HG03521 (cell line): Measurements from ENCODE around the gene APOLD1.
"Not testable (repeated sequence)": the region's sequence is repeated elsewhere in the genome, so short reads cannot be mapped to it uniquely, and the experiment has no call there.

ENCODE experiments used
- ATAC-seq: cut with Tn5 transposase; IDR thresholded peaks from one replicate; pipeline ENCODE4 v1.9.1; 2021; ENCODE audit warnings: mild to moderate bottlenecking, moderate library complexity; ENCODE audit not compliant: unreplicated experiment

Gene APOLD1

DNA sequence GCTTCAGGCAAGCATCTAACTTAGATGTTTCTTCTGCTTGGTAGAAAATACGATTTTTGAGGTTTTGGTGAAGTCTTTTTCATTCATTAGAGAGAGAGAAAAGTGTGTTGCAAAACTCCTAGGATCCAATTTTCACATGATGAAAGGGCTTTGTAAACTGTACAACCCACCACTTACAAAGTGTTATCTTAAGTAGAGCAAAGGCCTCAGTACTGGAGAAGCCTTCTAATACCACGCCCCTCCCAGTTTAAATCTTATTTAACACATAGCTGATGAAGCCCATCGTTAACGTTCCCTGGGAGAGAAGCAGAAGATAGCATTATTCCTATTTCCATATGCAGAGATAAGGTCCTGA, 869 bp downstream of the APOLD1 start:
- peak; percentile 4 for ATAC-seq

DNA sequence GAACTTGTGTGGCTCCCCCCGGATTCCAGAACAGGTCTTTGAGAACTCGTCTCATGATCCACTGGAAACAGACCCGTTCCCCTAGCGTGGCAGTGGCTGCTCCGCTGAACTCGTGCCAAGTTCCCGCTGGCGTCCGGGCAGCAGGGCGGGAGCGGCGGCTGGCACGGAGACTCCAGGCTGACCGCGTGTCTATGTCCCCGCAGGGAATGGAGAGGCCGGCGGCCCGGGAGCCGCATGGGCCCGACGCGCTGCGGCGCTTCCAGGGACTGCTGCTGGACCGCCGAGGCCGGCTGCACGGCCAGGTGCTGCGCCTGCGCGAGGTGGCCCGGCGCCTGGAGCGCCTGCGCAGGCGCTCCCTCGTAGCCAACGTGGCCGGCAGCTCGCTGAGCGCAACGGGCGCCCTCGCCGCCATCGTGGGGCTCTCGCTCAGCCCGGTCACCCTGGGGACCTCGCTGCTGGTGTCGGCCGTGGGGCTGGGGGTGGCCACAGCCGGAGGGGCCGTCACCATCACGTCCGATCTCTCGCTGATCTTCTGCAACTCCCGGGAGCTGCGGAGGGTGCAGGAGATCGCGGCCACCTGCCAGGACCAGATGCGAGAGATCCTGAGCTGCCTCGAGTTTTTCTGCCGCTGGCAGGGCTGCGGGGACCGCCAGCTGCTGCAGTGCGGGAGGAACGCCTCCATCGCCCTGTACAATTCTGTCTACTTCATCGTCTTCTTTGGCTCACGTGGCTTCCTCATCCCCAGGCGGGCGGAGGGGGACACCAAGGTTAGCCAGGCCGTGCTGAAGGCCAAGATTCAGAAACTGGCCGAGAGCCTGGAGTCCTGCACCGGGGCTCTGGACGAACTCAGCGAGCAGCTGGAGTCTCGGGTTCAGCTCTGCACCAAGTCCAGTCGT, 1.5 kb downstream of the APOLD1 start:
- peak; percentile 68 for ATAC-seq

GRCh38 chr12:12788131-12788530, 2.7 kb downstream of the APOLD1 start:
- ATAC-seq: no peak

DNA sequence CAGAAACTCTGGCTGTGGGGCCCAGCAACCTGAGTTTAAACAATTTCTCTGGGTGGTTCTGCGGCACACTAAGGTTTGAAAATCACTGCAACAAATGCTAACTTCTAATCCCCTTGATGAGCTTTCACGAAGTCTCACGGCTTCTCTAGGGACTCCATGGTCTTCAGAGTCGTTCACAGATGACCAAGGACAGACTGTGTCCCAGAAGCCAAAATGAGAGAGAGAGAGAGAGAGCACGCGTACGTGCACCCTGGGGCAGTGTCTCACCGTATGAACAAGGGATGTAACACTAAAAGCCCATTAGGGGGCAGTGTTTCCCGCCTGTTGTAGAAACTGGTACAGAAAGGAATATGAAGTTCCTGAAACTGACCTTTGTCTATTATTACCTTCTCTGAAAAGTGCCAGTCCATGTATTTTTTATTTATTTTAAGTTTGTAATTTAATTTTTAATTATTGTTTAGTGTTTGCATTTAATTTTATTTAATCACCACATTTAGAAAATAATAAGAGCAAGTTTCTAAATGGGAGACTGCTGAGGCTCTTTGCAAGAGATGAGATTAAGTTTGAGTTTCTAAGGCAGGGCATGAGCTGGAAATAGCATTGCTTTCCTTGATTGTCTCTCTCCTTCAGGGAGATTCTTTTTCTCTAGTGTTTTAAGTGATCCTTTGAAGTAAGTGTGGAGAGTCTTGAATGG, 3.4 kb downstream of the APOLD1 start:
- ATAC-seq: peak; percentile 42

DNA sequence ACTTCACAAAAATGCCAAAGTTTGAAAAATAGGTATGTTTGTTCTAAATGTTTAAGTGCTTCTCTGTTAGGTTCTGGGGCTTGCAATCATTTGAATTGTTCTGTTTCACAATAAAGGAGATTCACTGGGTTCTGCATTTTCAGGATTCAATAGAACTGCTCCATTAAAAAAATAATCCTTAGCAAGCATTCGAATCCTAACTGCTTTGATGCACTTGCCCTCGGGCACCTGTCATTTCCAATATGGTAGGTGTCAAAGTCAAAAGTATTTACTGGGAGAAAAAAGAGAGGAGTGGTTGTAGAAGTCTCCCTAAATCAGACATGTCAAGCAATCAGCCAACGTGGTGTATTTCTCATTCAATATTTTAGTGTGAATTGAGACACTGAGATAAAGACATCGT, 5.5 kb downstream of the APOLD1 start:
- no peak for ATAC-seq

DNA sequence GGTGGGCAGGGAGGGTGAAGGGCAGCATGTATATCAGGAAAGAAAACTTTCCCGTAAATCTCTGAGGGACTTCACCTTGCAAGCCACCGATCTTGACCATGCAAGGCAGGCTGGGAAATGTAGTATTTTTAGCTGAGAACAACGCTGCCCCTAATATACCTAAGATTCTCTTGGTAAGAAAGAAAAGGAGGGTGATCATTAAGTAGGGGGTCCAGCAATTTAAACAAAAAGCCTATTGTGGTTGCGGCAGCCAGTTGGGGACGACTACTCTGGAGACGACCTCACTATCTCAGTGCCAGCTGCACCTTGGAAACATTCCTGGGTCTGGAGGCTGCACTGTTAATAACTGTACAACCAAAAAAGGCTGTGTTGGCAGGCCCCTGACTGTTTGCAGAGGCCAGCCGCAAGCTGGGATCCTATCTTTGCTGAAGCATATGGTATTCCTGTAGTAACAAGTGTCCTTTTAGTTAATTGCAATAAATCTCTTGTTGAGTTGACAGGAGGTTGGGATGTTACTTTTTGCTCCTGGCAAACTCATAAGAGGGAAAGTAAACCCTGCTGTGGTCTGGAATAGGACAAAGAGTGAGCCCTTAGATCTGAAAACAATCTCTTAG, 6.4 kb downstream of the APOLD1 start:
- no peak for ATAC-seq

DNA sequence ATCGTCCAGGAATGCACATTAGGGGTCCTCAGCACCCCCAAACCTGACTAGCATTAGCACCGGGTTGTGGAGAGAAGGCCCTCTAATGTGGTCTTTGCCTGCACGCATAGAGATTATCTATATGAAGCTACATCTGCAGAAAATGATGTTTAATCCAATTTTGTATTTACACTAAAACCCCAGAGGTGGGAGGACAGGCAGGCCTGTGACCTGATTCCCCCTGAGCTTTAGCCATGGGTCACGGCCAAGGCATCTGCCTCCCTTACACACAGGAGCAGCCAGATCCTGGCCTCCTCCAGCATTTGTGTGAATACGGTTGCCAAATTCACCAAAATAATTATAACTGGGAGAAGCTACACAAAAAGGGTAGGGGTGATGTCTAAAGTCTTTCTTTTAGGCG, 7.0 kb downstream of the APOLD1 start:
- no peak for ATAC-seq

DNA sequence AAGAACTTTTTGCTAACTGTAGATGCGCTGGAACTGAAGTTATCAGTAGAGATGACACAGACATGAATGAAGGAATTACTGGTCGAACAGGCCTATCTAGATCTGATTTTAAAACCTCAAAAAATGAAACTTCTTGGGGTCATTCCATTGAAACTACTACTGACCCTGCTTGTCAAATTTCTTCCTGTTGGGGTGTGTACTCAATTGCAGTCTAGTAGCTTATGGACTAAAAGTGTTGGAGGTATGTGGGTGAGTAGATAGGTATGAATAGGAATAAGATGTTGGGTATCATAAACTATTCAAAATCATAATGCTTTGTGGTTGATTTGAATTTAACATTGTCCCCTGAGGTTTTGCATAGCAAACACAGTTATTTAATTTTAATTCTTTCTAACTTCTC, 9.2 kb downstream of the APOLD1 start:
- no peak for ATAC-seq

GRCh38 chr12:12796171-12796570, 10.7 kb downstream of the APOLD1 start:
- ATAC-seq: no peak

GRCh38 chr12:12796928-12797793, 11.7 kb downstream of the APOLD1 start:
- ATAC-seq: no peak

- no peak for ATAC-seq
Observed at GRCh38 chr12:12797794-12798152, 12.3 kb downstream of the APOLD1 start.

GRCh38 chr12:12798480-12798879, 13.0 kb downstream of the APOLD1 start:
- ATAC-seq: no peak

DNA sequence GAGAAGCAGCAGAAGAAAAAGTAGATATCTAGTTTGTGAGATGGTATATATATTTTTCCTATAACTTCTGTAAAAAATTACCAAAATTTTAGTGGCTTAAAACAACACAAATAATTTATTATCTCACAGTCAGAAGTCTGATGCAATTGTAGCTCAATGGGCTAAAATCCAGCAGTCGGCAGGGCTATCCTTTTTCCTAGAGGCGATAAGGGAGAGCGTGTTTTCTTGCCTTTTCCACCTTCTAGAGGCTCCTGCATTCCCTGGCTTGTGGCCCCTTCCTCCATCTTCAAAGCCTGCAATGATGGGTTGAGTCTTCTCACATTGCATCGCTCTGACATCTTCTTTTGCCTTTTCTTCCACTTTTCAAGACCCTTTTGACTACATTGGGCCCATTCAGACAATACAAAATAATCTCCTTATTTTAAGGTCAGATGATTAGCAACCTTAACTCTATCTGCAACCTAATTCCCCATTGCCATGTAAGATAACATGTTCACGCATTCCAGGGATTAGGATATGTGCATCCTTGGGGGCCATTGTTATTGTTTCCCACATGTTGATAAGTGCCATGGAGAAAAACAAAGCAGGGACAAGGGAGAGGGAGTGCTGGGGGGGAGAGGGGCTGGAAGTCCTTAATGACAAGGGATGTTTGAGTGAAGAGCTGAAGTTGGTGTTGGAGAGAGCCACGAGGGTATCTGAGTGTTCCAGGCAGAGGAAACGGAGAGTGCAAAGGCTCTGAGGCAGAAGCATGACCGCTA, 13.9 kb downstream of the APOLD1 start:
- ATAC-seq: no peak

- no peak for ATAC-seq
Observed at GRCh38 chr12:12800406-12801180, 15.1 kb downstream of the APOLD1 start.

DNA sequence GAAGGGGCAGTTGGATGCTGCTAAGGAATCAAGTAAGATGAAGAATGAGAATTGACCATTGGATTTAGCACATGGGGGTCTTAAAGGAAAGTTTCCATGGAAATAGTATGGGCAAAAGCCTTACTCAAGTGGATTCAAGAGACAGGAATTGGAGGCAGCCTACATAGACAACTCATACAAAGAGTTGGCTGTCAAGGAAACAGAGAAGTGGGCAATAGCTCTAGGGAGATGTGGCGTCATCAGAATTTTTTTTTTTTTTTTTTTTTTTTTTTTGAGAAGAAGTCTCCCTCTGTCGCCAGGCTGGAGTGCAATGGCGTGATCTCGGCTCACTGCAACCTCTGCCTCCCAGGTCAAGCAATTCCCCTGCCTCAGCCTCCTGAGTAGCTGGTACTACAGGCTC, 16.2 kb downstream of the APOLD1 start:
- not testable (repeated sequence) for ATAC-seq

DNA sequence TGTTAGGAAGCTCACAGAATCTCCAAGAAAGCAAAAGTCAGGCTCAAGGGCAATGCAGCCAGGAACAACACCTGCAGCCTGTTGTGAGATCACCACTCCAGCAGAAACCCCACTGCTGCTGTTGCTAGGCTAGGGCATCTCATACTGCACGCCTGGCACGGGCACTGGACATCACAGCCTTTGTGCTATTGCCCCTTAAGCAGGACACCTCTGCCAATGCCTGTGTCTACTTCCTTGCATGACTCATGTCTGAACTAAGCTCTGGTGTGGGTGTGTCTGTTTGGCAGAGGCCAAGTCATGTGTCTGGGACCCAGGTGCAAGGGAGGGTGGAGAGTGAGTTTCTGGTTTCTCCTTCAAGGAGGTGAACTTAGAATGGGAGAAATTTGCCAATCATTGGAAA, 17.7 kb downstream of the APOLD1 start:
- ATAC-seq: peak; percentile 57

- ATAC-seq: no peak
Observed at GRCh38 chr12:12804011-12804410, 18.6 kb downstream of the APOLD1 start.

DNA sequence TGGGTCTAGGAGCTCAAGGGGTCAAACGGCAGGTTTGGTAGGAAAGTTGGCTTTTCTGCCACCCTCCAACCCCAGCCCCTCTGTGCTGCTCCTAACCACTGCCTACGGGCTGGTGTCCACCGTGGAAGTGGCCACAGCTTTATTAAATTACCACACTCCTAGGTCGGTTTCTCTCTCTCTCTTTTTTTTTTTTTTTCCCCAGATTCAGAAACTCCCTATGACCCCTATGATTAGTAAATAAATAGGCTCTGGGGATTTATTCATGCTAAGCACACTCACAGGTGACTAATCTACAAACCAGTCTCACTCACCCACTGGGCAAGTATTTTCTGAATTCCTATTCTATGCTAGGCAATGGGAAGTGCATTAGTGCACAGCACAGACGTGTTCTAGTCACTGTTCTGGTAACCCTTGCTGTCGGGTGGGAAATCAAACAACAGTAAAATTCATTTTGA, 19.0 kb downstream of the APOLD1 start:
- ATAC-seq: no peak

DNA sequence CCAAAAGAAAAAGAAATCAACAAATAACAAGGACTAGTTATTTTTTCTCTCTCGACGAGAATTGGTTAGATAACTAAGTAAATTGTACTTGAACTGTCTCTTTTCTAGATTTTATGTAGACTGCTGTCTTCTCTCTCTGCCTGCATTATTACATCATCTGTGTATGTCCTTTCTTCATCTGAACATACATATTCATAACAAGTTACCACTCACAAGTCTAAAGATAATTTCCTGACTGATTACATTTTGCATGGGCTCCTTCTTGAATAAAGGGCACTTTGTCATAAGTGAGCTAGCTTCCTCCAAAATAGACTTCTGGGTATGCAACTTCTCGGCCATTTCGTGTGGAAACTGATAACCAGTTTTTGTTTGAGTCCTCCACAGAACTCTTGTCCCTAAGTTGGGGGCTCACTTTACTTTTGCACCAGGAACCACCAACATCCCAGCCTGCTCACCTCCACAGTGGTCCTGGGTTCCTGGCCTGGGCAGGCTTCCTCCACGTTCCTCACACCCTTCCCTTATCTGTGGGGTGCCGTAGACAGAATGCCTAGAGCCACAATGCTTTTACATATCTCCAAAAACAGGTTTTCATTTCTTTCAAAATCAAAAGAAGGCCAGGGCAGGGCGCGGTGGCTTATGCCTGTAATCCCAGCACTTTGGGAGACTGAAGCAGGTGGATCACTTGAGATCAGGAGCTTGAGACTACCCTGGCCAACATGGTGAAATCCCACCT, 21.5 kb downstream of the APOLD1 start:
- ATAC-seq: no peak
